ENCODE data around the gene TRIM47.

Gene TRIM47

DNA sequence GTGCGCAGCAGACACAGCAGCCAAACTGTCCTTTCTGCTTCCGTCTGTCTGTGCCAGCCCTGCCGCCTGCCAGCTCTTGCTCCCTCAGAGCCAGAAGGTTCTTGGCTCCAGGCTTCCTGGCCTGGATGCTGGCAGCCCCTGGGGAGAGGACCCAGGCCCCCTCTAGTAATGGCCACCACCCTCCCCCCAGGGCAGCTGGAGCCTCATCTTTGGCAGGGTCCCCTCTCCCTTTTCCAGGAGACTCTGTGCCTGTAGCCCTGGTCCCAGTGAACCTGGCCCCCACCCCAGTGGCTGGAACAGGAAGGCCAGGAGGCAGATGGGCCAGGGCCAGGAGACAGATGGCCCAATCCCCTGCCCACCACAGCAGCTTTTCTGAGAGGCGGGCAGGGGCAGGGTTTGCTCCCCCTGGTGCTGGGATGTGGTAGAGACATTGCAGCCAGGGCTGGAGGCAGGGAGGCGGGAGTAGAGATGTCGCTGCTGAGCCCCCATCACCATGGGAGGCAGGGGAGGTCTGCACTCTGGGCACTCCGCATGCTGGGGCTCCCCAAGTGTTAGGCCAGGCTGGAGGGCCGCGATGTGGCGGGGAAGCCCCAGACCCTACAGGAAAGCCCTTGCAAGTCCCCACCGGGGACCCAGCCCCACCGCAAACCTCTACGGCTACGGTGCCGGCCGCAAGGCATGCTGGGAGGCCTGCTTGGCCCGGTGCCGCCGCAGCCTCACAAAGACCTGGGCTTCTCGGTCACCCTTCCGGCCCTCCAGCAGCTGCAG lies 50.9 kb downstream of the TRIM47 start:
- H3K23ac ChIP-seq (ENCODE audit: low read length) = peak overlapping the region; percentile 91
- DNase-seq = peak; percentile 92

DNA sequence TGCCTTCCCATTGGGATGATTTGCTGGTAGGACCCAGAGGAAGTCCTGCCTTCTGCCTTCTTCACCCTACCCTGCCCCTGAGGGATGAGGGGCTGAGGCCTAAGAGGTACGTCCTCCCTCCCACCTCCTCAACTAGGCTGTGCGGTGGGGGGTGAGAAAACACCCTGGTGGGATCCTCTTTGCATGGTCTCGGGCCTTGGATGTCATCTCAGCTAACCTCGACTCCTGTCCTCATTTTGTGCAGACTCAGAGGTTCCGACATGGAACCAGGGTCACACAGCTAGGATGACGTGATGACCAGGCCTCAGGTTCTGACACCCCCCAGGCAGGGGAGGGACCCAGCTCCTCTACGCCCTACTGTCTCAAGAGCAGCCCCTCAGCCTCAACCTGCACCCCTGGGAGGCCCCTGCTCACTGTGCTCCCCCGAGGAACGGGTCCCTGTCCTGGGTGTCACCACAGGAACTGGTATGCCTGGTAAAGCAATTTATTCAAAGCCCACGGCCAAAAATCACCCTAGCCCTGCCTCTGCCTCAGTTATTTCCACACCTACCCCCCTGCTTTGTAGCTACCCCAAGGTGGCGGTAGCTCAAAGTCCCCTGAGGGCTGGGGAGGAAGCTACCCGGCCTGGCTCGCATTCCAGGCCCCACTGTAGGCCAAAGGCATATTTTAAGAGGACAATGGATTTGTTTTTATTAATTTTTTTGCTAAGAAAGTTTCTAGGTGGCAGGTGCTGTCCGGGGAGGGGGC lies 51.6 kb downstream of the TRIM47 start:
- Histone ChIP-seq H4K8ac (ENCODE audit: low read depth, low read length) (no peak overlapping the region), H2BK15ac (replicated peaks; ENCODE audit: low read depth) (no peak overlapping the region), H3K23ac (ENCODE audit: low read length) (no peak overlapping the region), H3K27me3 (ENCODE audit: insufficient read depth, low read length, poor library complexity) (no peaks in the 10 kb centered on the region), H3K4ac (ENCODE audit: low read depth, low read length) (no peak overlapping the region), H3K27ac (ENCODE audit: low read depth, low read length) (no peak overlapping the region), H3K4me3 (ENCODE audit: low read length) (no peak overlapping the region), H3K4me1 (ENCODE audit: control insufficient read depth, low read depth, low read length) (peaks cover 4% of the 10 kb centered on the region), H3K18ac (ENCODE audit: low read length) (no peak overlapping the region), H3K56ac (ENCODE audit: low read length) (no peak overlapping the region), H2BK5ac (ENCODE audit: low read length) (no peak overlapping the region), H2AK5ac (ENCODE audit: low read length) (no peak overlapping the region), H4K5ac (ENCODE audit: low read length) (no peak overlapping the region), H3K4me2 (ENCODE audit: low read length) (no peak overlapping the region), H3K79me1 (ENCODE audit: low read length) (no peaks in the 10 kb centered on the region), H3K79me2 (ENCODE audit: control insufficient read depth, insufficient read depth, low read length) (no peaks in the 10 kb centered on the region), H2BK120ac (ENCODE audit: low read depth, low read length) (no peak overlapping the region), H3K9ac (ENCODE audit: low read length) (no peak overlapping the region), H3K36me3 (ENCODE audit: control insufficient read depth, insufficient read depth, low read length) (no peaks in the 10 kb centered on the region)
- WGBS (ENCODE audit: extremely low coverage, insufficient coverage, low lambda C conversion rate) = no CpG with 5 or more reads among the region's 14 CpGs
- peak; percentile 40 for DNase-seq

More for the DNA sequence above, 50.9 kb downstream of the TRIM47 start:
- H3K79me1 ChIP-seq (ENCODE audit: low read length) = no peaks in the 10 kb centered on the region
- no peaks in the 10 kb centered on the region for H3K27me3 ChIP-seq (ENCODE audit: insufficient read depth, low read length, poor library complexity)
- H3K79me2 ChIP-seq (ENCODE audit: control insufficient read depth, insufficient read depth, low read length) = no peaks in the 10 kb centered on the region
- peak overlapping the region; percentile 76 for H3K4me2 ChIP-seq (ENCODE audit: low read length)
- H3K9ac ChIP-seq (ENCODE audit: low read length) = peak overlapping the region; percentile 71
- H2BK15ac ChIP-seq (replicated peaks; ENCODE audit: low read depth) = no peak overlapping the region
- H2AK5ac ChIP-seq (ENCODE audit: low read length) = no peak overlapping the region
- H3K4ac ChIP-seq (ENCODE audit: low read depth, low read length) = no peak overlapping the region
- H3K18ac ChIP-seq (ENCODE audit: low read length) = peak overlapping the region; percentile 7
- H3K56ac ChIP-seq (ENCODE audit: low read length) = peak overlapping the region; percentile 89
- no peak overlapping the region for H2BK5ac ChIP-seq (ENCODE audit: low read length)
- H3K4me3 ChIP-seq (ENCODE audit: low read length) = no peak overlapping the region
- WGBS (ENCODE audit: extremely low coverage, insufficient coverage, low lambda C conversion rate) = no CpG with 5 or more reads among the region's 21 CpGs
- H4K8ac ChIP-seq (ENCODE audit: low read depth, low read length) = no peak overlapping the region
- peaks cover 7% of the 10 kb centered on the region for H3K4me1 ChIP-seq (ENCODE audit: control insufficient read depth, low read depth, low read length)
- no peak overlapping the region for H2BK120ac ChIP-seq (ENCODE audit: low read depth, low read length)
- H3K36me3 ChIP-seq (ENCODE audit: control insufficient read depth, insufficient read depth, low read length) = no peaks in the 10 kb centered on the region
- no peak overlapping the region for H3K27ac ChIP-seq (ENCODE audit: low read depth, low read length)
- peak overlapping the region; percentile 49 for H4K5ac ChIP-seq (ENCODE audit: low read length)

DNA sequence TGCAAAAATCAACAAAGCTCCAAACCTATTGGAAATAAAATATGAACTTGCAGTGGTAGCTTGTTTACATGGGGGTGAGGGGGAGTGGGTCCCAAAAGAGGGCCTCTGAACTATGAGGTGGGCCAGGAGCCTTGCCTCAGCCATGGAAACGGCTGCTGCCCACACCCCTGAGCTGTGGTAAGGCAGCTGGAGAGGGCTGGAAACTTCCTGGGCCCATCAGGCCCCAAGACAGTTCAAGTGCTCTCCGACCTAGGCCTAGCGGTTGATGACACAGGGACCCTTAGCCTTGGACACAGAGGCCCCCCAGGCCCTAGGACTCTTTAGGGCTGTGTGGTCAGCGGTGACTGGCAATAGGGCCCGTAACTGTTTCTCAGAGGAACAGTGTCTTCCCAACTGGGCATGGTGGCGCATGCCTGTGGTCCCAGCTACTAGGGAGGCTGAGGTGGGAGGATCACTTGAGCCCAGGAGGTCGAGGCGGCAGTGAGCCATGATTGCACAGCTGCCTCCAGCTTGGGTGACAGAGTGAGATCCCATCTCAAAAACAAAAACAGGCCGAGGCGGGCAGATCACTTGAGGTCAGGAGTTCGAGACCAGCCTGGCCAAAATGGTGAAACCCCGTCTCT lies 52.5 kb downstream of the TRIM47 start:
- DNase-seq = no peak
- H3K4me3 ChIP-seq (ENCODE audit: low read length) = no peak overlapping the region
- H3K4me1 ChIP-seq (ENCODE audit: control insufficient read depth, low read depth, low read length) = peaks cover 4% of the 10 kb centered on the region
- no peak overlapping the region for H3K4me2 ChIP-seq (ENCODE audit: low read length)
- no peak overlapping the region for H3K18ac ChIP-seq (ENCODE audit: low read length)
- H3K9ac ChIP-seq (ENCODE audit: low read length) = no peak overlapping the region
- no peak overlapping the region for H2BK5ac ChIP-seq (ENCODE audit: low read length)
- no peaks in the 10 kb centered on the region for H3K27me3 ChIP-seq (ENCODE audit: insufficient read depth, low read length, poor library complexity)
- H4K8ac ChIP-seq (ENCODE audit: low read depth, low read length) = no peak overlapping the region
- H3K27ac ChIP-seq (ENCODE audit: low read depth, low read length) = no peak overlapping the region
- no peak overlapping the region for H3K23ac ChIP-seq (ENCODE audit: low read length)
- H2AK5ac ChIP-seq (ENCODE audit: low read length) = no peak overlapping the region
- H3K79me2 ChIP-seq (ENCODE audit: control insufficient read depth, insufficient read depth, low read length) = no peaks in the 10 kb centered on the region
- no peaks in the 10 kb centered on the region for H3K79me1 ChIP-seq (ENCODE audit: low read length)
- no peak overlapping the region for H4K5ac ChIP-seq (ENCODE audit: low read length)
- H3K36me3 ChIP-seq (ENCODE audit: control insufficient read depth, insufficient read depth, low read length) = peaks cover 1% of the 10 kb centered on the region
- no peak overlapping the region for H2BK120ac ChIP-seq (ENCODE audit: low read depth, low read length)
- H3K56ac ChIP-seq (ENCODE audit: low read length) = no peak overlapping the region
- WGBS (ENCODE audit: extremely low coverage, insufficient coverage, low lambda C conversion rate) = no CpG with 5 or more reads among the region's 12 CpGs
- no peak overlapping the region for H3K4ac ChIP-seq (ENCODE audit: low read depth, low read length)
- no peak overlapping the region for H2BK15ac ChIP-seq (replicated peaks; ENCODE audit: low read depth)

DNA sequence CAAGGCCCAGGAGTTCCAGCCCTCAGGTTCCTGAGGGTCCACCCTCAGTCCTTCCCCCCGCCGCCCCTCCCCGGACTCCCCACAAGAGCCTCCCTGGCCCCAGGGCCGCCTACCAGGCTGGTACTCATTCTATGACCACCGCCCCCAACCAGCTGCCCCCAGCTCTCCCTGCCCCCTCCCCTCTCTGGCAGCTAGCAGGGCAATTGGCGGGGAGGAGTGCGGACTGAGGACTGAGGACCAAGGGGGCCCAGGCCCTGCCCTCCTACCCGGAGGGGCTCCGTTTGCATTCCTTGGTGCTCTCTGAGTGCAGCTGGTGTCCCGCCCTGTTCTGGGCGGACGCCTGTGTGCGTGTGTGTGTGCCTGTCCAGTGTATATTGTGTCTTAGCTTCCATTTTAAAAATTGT lies 53.2 kb downstream of the TRIM47 start:
- WGBS (ENCODE audit: extremely low coverage, insufficient coverage, low lambda C conversion rate) = no CpG with 5 or more reads among the region's 13 CpGs

DNA sequence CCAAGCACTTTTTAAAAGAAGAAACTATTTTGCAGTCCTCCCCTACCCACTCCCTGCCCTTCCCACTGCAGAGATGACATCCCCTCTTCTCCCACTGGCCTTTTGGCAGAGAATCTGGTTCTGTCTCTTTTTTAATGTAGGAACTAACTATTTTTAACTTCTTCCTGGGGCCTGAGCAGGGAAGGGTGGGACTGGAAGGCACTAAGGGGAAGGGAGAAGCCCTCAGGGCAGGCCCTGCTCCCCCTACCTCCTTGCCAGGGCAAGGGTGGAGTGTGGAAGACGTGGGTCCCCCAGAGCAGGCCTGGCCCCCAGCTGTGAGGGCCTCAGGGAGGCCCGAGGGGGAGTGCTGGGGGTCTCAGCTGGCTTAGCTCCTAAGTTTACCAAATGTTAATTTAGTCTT lies 53.7 kb downstream of the TRIM47 start:
- Histone ChIP-seq H2AK5ac (ENCODE audit: low read length) (no peak overlapping the region), H3K36me3 (ENCODE audit: control insufficient read depth, insufficient read depth, low read length) (peaks cover 5% of the 10 kb centered on the region), H3K79me2 (ENCODE audit: control insufficient read depth, insufficient read depth, low read length) (no peaks in the 10 kb centered on the region), H3K4me3 (ENCODE audit: low read length) (no peak overlapping the region), H3K18ac (ENCODE audit: low read length) (no peak overlapping the region), H4K8ac (ENCODE audit: low read depth, low read length) (no peak overlapping the region), H3K4me1 (ENCODE audit: control insufficient read depth, low read depth, low read length) (peaks cover 2% of the 10 kb centered on the region), H3K4me2 (ENCODE audit: low read length) (no peak overlapping the region), H2BK120ac (ENCODE audit: low read depth, low read length) (no peak overlapping the region), H3K79me1 (ENCODE audit: low read length) (no peaks in the 10 kb centered on the region), H3K23ac (ENCODE audit: low read length) (no peak overlapping the region), H2BK15ac (replicated peaks; ENCODE audit: low read depth) (no peak overlapping the region), H3K4ac (ENCODE audit: low read depth, low read length) (no peak overlapping the region), H3K27ac (ENCODE audit: low read depth, low read length) (no peak overlapping the region), H3K27me3 (ENCODE audit: insufficient read depth, low read length, poor library complexity) (no peaks in the 10 kb centered on the region), H3K9ac (ENCODE audit: low read length) (no peak overlapping the region), H4K5ac (ENCODE audit: low read length) (no peak overlapping the region), H3K56ac (ENCODE audit: low read length) (no peak overlapping the region), H2BK5ac (ENCODE audit: low read length) (no peak overlapping the region)
- no CpG with 5 or more reads among the region's 2 CpGs for WGBS (ENCODE audit: extremely low coverage, insufficient coverage, low lambda C conversion rate)
- DNase-seq = no peak

More for the DNA sequence above, 53.2 kb downstream of the TRIM47 start:
- Histone ChIP-seq H3K4me2 (ENCODE audit: low read length) (no peak overlapping the region), H3K56ac (ENCODE audit: low read length) (no peak overlapping the region), H3K23ac (ENCODE audit: low read length) (no peak overlapping the region), H3K79me1 (ENCODE audit: low read length) (no peaks in the 10 kb centered on the region), H3K4me1 (ENCODE audit: control insufficient read depth, low read depth, low read length) (peaks cover 2% of the 10 kb centered on the region), H3K27ac (ENCODE audit: low read depth, low read length) (no peak overlapping the region), H3K4me3 (ENCODE audit: low read length) (no peak overlapping the region), H3K18ac (ENCODE audit: low read length) (no peak overlapping the region), H4K8ac (ENCODE audit: low read depth, low read length) (no peak overlapping the region), H3K27me3 (ENCODE audit: insufficient read depth, low read length, poor library complexity) (no peaks in the 10 kb centered on the region), H2AK5ac (ENCODE audit: low read length) (no peak overlapping the region), H3K36me3 (ENCODE audit: control insufficient read depth, insufficient read depth, low read length) (peaks cover 2% of the 10 kb centered on the region), H2BK5ac (ENCODE audit: low read length) (no peak overlapping the region), H2BK15ac (replicated peaks; ENCODE audit: low read depth) (no peak overlapping the region), H3K4ac (ENCODE audit: low read depth, low read length) (no peak overlapping the region), H3K79me2 (ENCODE audit: control insufficient read depth, insufficient read depth, low read length) (no peaks in the 10 kb centered on the region), H3K9ac (ENCODE audit: low read length) (no peak overlapping the region), H2BK120ac (ENCODE audit: low read depth, low read length) (no peak overlapping the region), H4K5ac (ENCODE audit: low read length) (no peak overlapping the region)
- no peak for DNase-seq
